Measurements from ENCODE around the gene TIE1.

GRCh38 chr1:43325381-43325780 lies 24.6 kb downstream of the TIE1 start:
- TF ChIP-seq TAF1 (IDR thresholded peaks at IDR 0.05; ENCODE audit: borderline replicate concordance, insufficient read depth, low read length) (no peak), POLR2AphosphoS5 (IDR thresholded peaks at IDR 0.05; ENCODE audit: low read depth, low read length) (no peak), REST (IDR thresholded peaks at IDR 0.05; ENCODE audit: insufficient read depth in 1 of 2, low read depth in 2 of 2, low read length in 2 of 2) (no peak)

Data from PFSK-1 (cell line).